K562 (cell line): ENCODE data around the gene LAMP1.

Experiments
- ATF3 ChIP-seq, 2 experiments: fragments of 450-650 bp in 1 of 2; sonication (generic) in 1 of 2; formaldehyde crosslinking in 1 of 2; IDR thresholded peaks in 1 of 2; conservative IDR thresholded peaks in 1 of 2; 2 replicates each; pipeline versions ENCODE4 v1.6.1 to v1.8.1; 2016 to 2023; ENCODE audit warnings: mild to moderate bottlenecking in 2 of 2, moderate library complexity in 2 of 2, inconsistent platforms in 1 of 2, missing genetic modification reagents in 1 of 2
- CTCF ChIP-seq, 3 experiments: IDR thresholded peaks in 2 of 3; conservative IDR thresholded peaks in 1 of 3; 2 replicates each; pipeline ENCODE4 v1.5.1; 2011 to 2012; ENCODE audit warnings: low read length in 3 of 3, mild to moderate bottlenecking in 3 of 3, control low read depth in 2 of 3, improper control_type of control experiment in 1 of 3, inconsistent platforms in 1 of 3, low read depth in 1 of 3, mixed read lengths in 1 of 3, moderate library complexity in 1 of 3; ENCODE audit not compliant: insufficient read depth in 2 of 3
- HMG20B ChIP-seq: fragments of 250-450 bp; sonication (Bioruptor Pico); IDR thresholded peaks from 2 replicates; pipeline ENCODE4 v1.5.0; 2021; ENCODE audit warnings: mild to moderate bottlenecking
- HNRNPL ChIP-seq: fragments of 200-400 bp; formaldehyde crosslinking; IDR thresholded peaks from 2 replicates; pipeline ENCODE4 v1.6.1; 2017; ENCODE audit warnings: low read depth, mild to moderate bottlenecking, low read length
- KLF10 ChIP-seq: fragments of 250-450 bp; sonication (Bioruptor Pico); IDR thresholded peaks from 2 replicates; pipeline ENCODE4 v1.6.1; 2021; ENCODE audit warnings: matching md5 sums
- MYC ChIP-seq, 2 experiments: fragments of 250-450 bp in 1 of 2; sonication (Bioruptor Pico) in 1 of 2; IDR thresholded peaks; 2 replicates each; pipeline versions ENCODE4 v1.5.1 to v1.6.1; 2012 to 2021; ENCODE audit warnings: low read depth in 2 of 2, borderline replicate concordance in 1 of 2, improper control_type of control experiment in 1 of 2, low read length in 1 of 2, mild to moderate bottlenecking in 1 of 2, moderate library complexity in 1 of 2
- POLR2A ChIP-seq: fragments of 450-650 bp; conservative IDR thresholded peaks from 2 replicates; pipeline ENCODE4 v1.6.1; 2016
- SNAPC5 ChIP-seq: fragments of 250-450 bp; sonication (Bioruptor Pico); IDR thresholded peaks from 2 replicates; pipeline ENCODE4 v1.8.0; 2021; ENCODE audit warnings: moderate library complexity, mild to moderate bottlenecking, inconsistent platforms
- SREBF2 ChIP-seq: sonication (generic); formaldehyde crosslinking; IDR thresholded peaks from 2 replicates; pipeline ENCODE4 v1.4.0; 2020; ENCODE audit warnings: mild to moderate bottlenecking, missing genetic modification reagents
- XRCC5 ChIP-seq: fragments of 200-400 bp; formaldehyde crosslinking; IDR thresholded peaks from 2 replicates; pipeline ENCODE4 v1.6.1; 2017; ENCODE audit warnings: low read depth, mild to moderate bottlenecking, low read length

GRCh38 chr13:113295776-113296175, 1.3 kb upstream of the LAMP1 start:
- TF ChIP-seq POLR2A (no peak), XRCC5 (no peak), HNRNPL (no peak), SREBF2 (CRISPR knock-in tag) (no peak), HMG20B (CRISPR knock-in tag) (no peak), KLF10 (CRISPR knock-in tag) (no peak), CTCF (IDR thresholded peaks at IDR 0.05 in 2 of 3, conservative IDR thresholded peaks at IDR 0.05 in 1 of 3; ENCODE audit: insufficient read depth in 2 of 3, low read depth in 1 of 3, low read length in 3 of 3) (no peak), SNAPC5 (CRISPR knock-in tag) (no peak), MYC (IDR thresholded peaks at IDR 0.05; ENCODE audit: low read depth, low read length) (no peak), MYC (CRISPR knock-in tag; IDR thresholded peaks at IDR 0.05; ENCODE audit: borderline replicate concordance, low read depth) (no peak), ATF3 (IDR thresholded peaks at IDR 0.05) (no peak), ATF3 (CRISPR knock-in tag; conservative IDR thresholded peaks at IDR 0.05) (no peak)
